MM.1S (cell line): Measurements from ENCODE around the gene A3GALT2.

Source experiments
- CTCF ChIP-seq: fragments of 300-600 bp; sonication (generic); IDR thresholded peaks from 2 replicates; pipeline ENCODE4 v1.5.1; 2016; ENCODE audit warnings: antibody characterized with exemption, low read length, mixed read lengths
- EZH2 ChIP-seq: fragments of 300-600 bp; sonication (generic); optimal IDR thresholded peaks from 2 replicates; pipeline ENCODE3; 2017; ENCODE audit warnings: low read depth, mild to moderate bottlenecking, antibody characterized with exemption, low read length, mixed read lengths

GRCh38 chr1:33296082-33296458 lies 24.8 kb downstream of the A3GALT2 start:
- no peak for TF ChIP-seq CTCF
- no peak for TF ChIP-seq EZH2
